ENCODE data around the gene AFF3. TPM values are rescaled to one million over a fixed set of nuclear protein-coding genes. Genes with fewer than 3 reads are reported as not detected.

The AFF3 gene
- total and polyA plus RNA-seq, 3 donors from 2014 or later = 18.0 to 34.4 (median 27.1) TPM

DNA sequence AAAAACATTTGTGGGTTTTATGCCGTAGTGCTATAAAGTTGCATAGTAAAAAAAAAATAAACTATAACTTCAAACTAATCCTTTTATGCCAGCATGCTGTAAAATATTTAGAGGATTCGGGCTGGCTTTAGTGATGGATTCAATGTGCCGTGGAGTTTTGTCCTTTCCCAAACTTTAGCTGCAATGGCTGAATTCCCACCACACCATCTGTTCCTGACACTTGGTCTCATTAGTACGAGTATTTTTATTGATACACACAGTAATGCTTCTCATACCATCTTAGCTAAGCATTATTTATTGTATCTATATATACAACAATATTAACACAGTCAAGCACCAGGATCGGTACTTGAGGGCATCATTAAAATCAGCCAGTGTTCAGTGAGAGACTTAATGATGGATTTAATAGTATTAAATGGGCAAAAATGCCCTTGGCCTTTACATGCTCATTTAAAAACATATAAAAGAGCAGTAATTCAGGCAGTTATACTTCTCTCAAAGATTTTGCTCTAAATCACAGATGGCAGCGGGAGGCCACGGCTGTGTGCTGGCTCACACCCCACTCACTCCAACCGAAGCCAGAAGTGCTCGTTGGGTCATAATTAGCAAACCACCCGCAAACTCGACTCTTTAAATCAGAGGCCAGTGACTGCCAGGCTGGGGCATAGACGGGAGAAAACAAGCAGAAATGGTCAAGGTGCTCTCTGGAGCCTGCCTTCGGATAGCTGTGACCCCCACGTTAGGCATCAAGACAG lies 355.6 kb downstream of the AFF3 start:
- intact Hi-C loops (cut with DNase I; ENCODE audit: low total_unique reads) = no loop called here
- Histone ChIP-seq H3K27me3 (no peaks in the 10 kb centered on the region), H3K9me3 (no peaks in the 10 kb centered on the region), H3K27ac (no peak overlapping the region), H3K4me1 (no peaks in the 10 kb centered on the region), H3K4me3 (no peak overlapping the region), H3K36me3 (ENCODE audit: low read depth, missing control alignments) (no peaks in the 10 kb centered on the region)
- WGBS, 2 donors = 81 to 83% methylated on average over 14 of the region's 14 CpGs
- DNase-seq = no peak
- TF ChIP-seq POLR2A (IDR thresholded peaks at IDR 0.05) = no peak
- TF ChIP-seq, protein P1, sequence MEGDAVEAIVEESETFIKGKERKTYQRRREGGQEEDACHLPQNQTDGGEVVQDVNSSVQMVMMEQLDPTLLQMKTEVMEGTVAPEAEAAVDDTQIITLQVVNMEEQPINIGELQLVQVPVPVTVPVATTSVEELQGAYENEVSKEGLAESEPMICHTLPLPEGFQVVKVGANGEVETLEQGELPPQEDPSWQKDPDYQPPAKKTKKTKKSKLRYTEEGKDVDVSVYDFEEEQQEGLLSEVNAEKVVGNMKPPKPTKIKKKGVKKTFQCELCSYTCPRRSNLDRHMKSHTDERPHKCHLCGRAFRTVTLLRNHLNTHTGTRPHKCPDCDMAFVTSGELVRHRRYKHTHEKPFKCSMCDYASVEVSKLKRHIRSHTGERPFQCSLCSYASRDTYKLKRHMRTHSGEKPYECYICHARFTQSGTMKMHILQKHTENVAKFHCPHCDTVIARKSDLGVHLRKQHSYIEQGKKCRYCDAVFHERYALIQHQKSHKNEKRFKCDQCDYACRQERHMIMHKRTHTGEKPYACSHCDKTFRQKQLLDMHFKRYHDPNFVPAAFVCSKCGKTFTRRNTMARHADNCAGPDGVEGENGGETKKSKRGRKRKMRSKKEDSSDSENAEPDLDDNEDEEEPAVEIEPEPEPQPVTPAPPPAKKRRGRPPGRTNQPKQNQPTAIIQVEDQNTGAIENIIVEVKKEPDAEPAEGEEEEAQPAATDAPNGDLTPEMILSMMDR (IDR thresholded peaks at IDR 0.05) = no peak

DNA sequence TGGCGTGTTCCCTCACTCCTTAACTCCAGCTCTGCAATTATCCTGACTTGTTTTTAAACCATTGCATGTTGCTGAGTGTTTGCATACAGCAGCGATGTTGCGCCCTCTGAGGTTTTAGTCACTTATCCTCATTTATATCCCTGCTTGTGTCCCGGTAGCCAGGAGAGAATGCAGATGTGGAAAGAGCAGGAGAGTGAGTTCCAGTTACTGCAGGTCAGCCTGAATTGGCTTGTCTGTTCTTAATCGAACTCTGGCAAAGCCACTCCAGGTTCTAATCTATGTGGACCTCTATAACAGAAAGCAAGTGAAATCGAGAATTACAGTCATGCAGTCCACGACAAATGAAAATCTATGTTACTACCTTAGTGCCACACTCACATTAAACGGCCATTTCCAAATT lies 357.4 kb downstream of the AFF3 start:
- H3K27ac ChIP-seq = no peak overlapping the region
- no peaks in the 10 kb centered on the region for H3K36me3 ChIP-seq (ENCODE audit: low read depth, missing control alignments)
- WGBS, 2 donors = 89 to 90% methylated on average over 8 of the region's 8 CpGs
- no peak for DNase-seq
- no peaks in the 10 kb centered on the region for H3K9me3 ChIP-seq
- H3K4me1 ChIP-seq = no peaks in the 10 kb centered on the region
- intact Hi-C loops (cut with DNase I; ENCODE audit: low total_unique reads) = no loop called here
- H3K4me3 ChIP-seq = no peak overlapping the region
- H3K27me3 ChIP-seq = no peaks in the 10 kb centered on the region
- TF ChIP-seq, protein P1 (IDR thresholded peaks at IDR 0.05) = no peak
- TF ChIP-seq POLR2A (IDR thresholded peaks at IDR 0.05) = no peak

DNA sequence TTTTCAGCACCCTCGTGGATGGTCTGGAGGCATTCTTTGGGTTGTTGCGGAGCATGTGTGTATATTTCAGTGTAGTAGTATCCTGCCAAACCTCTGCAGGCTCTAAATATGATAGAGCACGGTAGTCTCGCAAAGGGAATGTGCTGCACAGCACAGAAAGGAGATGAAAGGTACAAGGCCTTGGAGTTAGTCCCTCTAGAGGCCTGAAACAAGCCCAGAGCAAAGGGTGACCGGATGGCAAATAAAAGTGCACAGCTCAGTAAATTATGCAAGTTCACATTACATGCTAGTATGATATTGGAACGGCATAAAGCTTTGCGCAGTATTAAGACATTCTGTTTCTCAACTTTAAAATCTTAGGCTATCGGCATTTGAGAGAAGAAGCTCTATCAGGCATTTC lies 358.1 kb downstream of the AFF3 start:
- 94 to 97% methylated on average over 7 to 8 of the region's 8 CpGs for WGBS, 2 donors
- no peaks in the 10 kb centered on the region for H3K9me3 ChIP-seq
- no peak for TF ChIP-seq POLR2A (IDR thresholded peaks at IDR 0.05)
- TF ChIP-seq, protein P1 (IDR thresholded peaks at IDR 0.05) = no peak
- DNase-seq = no peak
- intact Hi-C loops (cut with DNase I; ENCODE audit: low total_unique reads) = no loop called here
- H3K27me3 ChIP-seq = no peaks in the 10 kb centered on the region
- H3K4me3 ChIP-seq = no peak overlapping the region
- H3K36me3 ChIP-seq (ENCODE audit: low read depth, missing control alignments) = no peaks in the 10 kb centered on the region
- no peaks in the 10 kb centered on the region for H3K4me1 ChIP-seq
- no peak overlapping the region for H3K27ac ChIP-seq

DNA sequence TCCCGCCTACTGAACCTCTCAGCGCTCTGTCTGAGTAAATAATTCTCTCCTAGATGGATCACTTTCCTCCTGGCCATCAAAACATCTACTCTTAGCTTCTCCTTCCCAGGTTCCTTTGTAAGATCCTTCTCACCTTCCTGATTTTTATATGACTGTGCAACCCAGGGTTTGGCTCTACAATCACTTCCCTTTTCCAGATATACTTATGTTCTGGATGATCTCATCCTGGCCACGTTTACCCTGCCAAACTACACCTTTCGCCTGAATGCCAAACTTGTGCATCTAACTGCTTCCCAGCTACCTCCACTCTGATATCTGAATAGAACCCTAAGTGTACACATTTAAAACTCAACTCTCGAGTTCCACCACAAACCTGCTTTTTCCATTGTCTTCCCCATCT lies 362.1 kb downstream of the AFF3 start:
- no peak overlapping the region for H3K4me3 ChIP-seq
- TF ChIP-seq POLR2A (IDR thresholded peaks at IDR 0.05) = no peak

DNA sequence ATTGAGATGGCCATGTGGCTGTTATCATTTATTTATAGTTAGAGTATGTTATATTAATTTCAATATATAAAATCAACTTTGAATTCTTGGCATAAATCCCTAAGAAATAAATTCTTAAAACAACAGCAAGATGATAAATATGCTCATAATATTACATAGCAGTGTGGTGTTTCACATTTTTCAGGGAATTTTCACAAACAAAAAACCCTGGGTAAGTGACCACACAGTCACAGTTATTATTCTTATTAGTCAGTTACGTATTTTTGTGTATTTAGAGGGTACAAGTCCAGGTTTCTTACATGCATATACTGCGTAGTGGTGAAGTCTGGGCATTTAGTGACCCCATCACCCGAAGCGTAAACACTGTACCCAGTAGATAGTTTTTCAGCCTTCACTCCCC lies 363.1 kb downstream of the AFF3 start:
- no peak for DNase-seq
- no peaks in the 10 kb centered on the region for H3K36me3 ChIP-seq (ENCODE audit: low read depth, missing control alignments)
- intact Hi-C loops (cut with DNase I; ENCODE audit: low total_unique reads) = no loop called here
- WGBS, 2 donors = 88 to 92% methylated on average over 4 of the region's 4 CpGs
- H3K27me3 ChIP-seq = no peaks in the 10 kb centered on the region
- H3K4me3 ChIP-seq = no peak overlapping the region
- TF ChIP-seq, protein P1 (IDR thresholded peaks at IDR 0.05) = no peak
- TF ChIP-seq POLR2A (IDR thresholded peaks at IDR 0.05) = no peak
- H3K4me1 ChIP-seq = peaks cover 4% of the 10 kb centered on the region
- H3K27ac ChIP-seq = no peak overlapping the region
- H3K9me3 ChIP-seq = no peaks in the 10 kb centered on the region

More for the DNA sequence above, 362.1 kb downstream of the AFF3 start:
- Histone ChIP-seq H3K27ac (no peak overlapping the region), H3K4me1 (peaks cover 4% of the 10 kb centered on the region), H3K27me3 (no peaks in the 10 kb centered on the region), H3K36me3 (ENCODE audit: low read depth, missing control alignments) (no peaks in the 10 kb centered on the region), H3K9me3 (no peaks in the 10 kb centered on the region)
- WGBS, 2 donors = 90 to 93% methylated on average over 5 of the region's 5 CpGs
- no peak for DNase-seq
- intact Hi-C loops (cut with DNase I; ENCODE audit: low total_unique reads) = no loop called here
